GM23338 (cell line): ENCODE measurements around the gene FCGBP. TPM values are rescaled to one million over a fixed set of nuclear protein-coding genes. Genes with fewer than 3 reads are reported as not detected.
"Not testable (repeated sequence)": the region's sequence is repeated elsewhere in the genome, so short reads cannot be mapped to it uniquely, and the experiment has no call there.

Experiments used
- ATAC-seq: fragments of 200-7000 bp; cut with Tn5 transposase; 3 replicates; pipeline ENCODE4 v1.9.1; 2020
- DNase-seq: peaks from one replicate; pipeline ENCODE4 v3.0.0-alpha.2; 2015; ENCODE audit warnings: low spot score
- H2AFZ ChIP-seq: fragments of 200-600 bp; sonication (generic); 2 replicates; pipeline ENCODE4 v1.8.0; 2016; ENCODE audit warnings: antibody characterized with exemption, mild to moderate bottlenecking, moderate library complexity
- H3F3A ChIP-seq: fragments of 200-600 bp; sonication (generic); replicated peaks from 2 replicates; pipeline ENCODE4 v1.8.0; 2017; ENCODE audit warnings: antibody characterized with exemption, mixed run types, low read depth
- H3K27ac ChIP-seq: fragments of 200-600 bp; sonication (generic); 2 replicates; pipeline ENCODE4 v1.6.1; 2016; ENCODE audit warnings: low read depth
- H3K27me3 ChIP-seq: fragments of 200-600 bp; sonication (generic); 2 replicates; pipeline ENCODE4 v1.8.0; 2016; ENCODE audit warnings: mild to moderate bottlenecking, mixed run types, moderate library complexity; ENCODE audit not compliant: insufficient read depth
- H3K36me3 ChIP-seq: fragments of 200-600 bp; sonication (generic); 2 replicates; pipeline ENCODE4 v1.8.0; 2016; ENCODE audit warnings: mild to moderate bottlenecking; ENCODE audit not compliant: insufficient read depth
- H3K4me1 ChIP-seq: fragments of 200-600 bp; sonication (generic); 2 replicates; pipeline ENCODE4 v1.8.0; 2016; ENCODE audit warnings: mild to moderate bottlenecking, moderate library complexity; ENCODE audit not compliant: insufficient read depth
- H3K4me2 ChIP-seq: fragments of 200-600 bp; sonication (generic); 2 replicates; pipeline ENCODE4 v1.7.1; 2017; ENCODE audit warnings: mixed run types
- H3K4me3 ChIP-seq: fragments of 200-600 bp; sonication (generic); 2 replicates; pipeline ENCODE4 v1.6.1; 2016; ENCODE audit warnings: mixed run types
- H3K79me2 ChIP-seq: fragments of 200-600 bp; sonication (generic); replicated peaks from 2 replicates; pipeline ENCODE4 v1.8.0; 2017; ENCODE audit warnings: mild to moderate bottlenecking; ENCODE audit not compliant: insufficient read depth
- H3K9me2 ChIP-seq: fragments of 200-600 bp; sonication (generic); 2 replicates; pipeline ENCODE4 v1.8.0; 2017; ENCODE audit not compliant: insufficient read depth
- H4K20me1 ChIP-seq: fragments of 200-600 bp; sonication (generic); replicated peaks from 2 replicates; pipeline ENCODE4 v1.8.0; 2017; ENCODE audit warnings: mild to moderate bottlenecking; ENCODE audit not compliant: insufficient read depth
- H3K27ac Mint-ChIP-seq: 2 replicates; pipeline ENCODE4 v1.8.0; 2020; ENCODE audit warnings: inconsistent platforms, mild to moderate bottlenecking, moderate library complexity, mixed read lengths
- H3K27me3 Mint-ChIP-seq: 3 replicates; pipeline ENCODE4 v1.8.0; 2022; ENCODE audit warnings: low read depth, mild to moderate bottlenecking, moderate library complexity, mixed read lengths, inconsistent platforms; ENCODE audit not compliant: insufficient read depth, poor library complexity
- H3K36me3 Mint-ChIP-seq: 3 replicates; pipeline ENCODE4 v1.8.0; 2021; ENCODE audit warnings: low read depth, mild to moderate bottlenecking, inconsistent platforms, moderate library complexity, mixed read lengths
- H3K4me1 Mint-ChIP-seq: 3 replicates; pipeline ENCODE4 v1.8.0; 2020; ENCODE audit warnings: mild to moderate bottlenecking, inconsistent platforms, mixed read lengths
- H3K4me3 Mint-ChIP-seq: 3 replicates; pipeline ENCODE4 v1.8.0; 2021; ENCODE audit warnings: moderate library complexity, mild to moderate bottlenecking, inconsistent platforms, mixed read lengths
- H3K9me3 Mint-ChIP-seq: 3 replicates; pipeline ENCODE4 v1.8.0; 2020; ENCODE audit warnings: moderate library complexity, mild to moderate bottlenecking, inconsistent platforms, mixed read lengths
- polyA plus RNA-seq: library from polyadenylated mRNA; unstranded; fragments of >200 nt; fragmentation: Nextera tagmentation; extraction: Ambion mirVana; gene quantifications from 2 replicates; pipeline ENCODE4 v1.2.1, GENCODE V29; 2016
- total RNA-seq: library from RNA; depleted of rRNA; stranded (reverse); fragments of >200 nt; shearing (Covaris generic); gene quantifications from 2 replicates; pipeline ENCODE4 v1.2.3, GENCODE V29; 2014

Gene FCGBP
- total and polyA plus RNA-seq, 2 experiments from 2014 or later, result 0.44 to 3.6 TPM

DNA sequence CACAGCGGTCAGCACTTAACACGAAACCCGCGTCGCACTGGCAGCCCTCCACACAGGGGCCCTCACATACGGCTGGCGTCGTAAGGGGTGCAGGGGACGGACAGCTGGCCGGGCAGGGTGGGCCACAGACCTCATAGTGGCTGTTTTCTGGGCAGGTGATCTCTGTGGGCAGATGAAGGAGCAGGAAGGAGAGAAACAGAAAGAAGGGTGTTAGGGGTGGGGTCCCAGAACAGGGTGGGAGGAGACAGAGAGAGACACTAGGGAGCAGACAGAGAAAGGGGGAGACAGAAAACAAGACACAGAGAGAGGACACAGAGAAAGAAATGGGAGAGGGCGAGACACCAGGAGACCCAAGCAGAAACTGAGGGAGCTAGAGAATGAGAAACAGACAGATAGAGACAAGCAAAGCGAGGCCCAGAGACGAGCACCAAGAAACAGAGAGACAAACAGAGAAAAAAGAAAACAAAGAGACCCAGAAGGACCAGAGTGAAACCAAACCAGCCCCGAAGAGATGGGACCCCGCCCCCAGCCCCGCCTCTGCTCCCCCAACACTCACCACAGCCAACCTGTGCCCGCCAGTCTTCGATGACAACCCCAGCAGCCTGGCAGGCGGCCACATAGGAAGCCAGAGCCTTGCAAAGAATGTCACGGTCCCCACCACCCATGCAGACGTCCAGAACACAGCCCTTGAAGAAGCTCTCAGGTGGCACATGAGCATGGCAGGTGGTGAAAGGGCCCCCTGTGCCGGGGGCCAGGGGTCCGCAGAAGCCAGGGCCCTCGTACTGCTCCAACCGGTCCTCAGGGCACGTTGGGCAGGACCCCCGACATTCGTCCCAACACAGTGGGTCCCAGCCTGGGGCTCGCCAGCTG, 40.8 kb downstream of the FCGBP start:
- Histone ChIP-seq H2AFZ (peak overlapping the region; percentile 88; the same call in 1 of the 2 replicates), H3K4me2 (0 out of 2 replicates have a peak overlapping the region, but pooled peaks have one; percentile 60)
- not testable (repeated sequence) for H3F3A ChIP-seq, H3K27ac Mint-ChIP-seq, H3K79me2 ChIP-seq, H3K36me3 ChIP-seq, H3K27me3 ChIP-seq, H3K9me2 ChIP-seq, H3K4me1 Mint-ChIP-seq, H3K4me3 ChIP-seq, H3K36me3 Mint-ChIP-seq, H3K27ac ChIP-seq, H3K4me1 ChIP-seq, H3K9me3 Mint-ChIP-seq, H4K20me1 ChIP-seq
- Mint-ChIP-seq H3K27me3 (peaks cover 11% of the 10 kb centered on the region), H3K4me3 (peak overlapping the region; percentile 9; the same call in 1 of the 3 replicates)
- DNase-seq, result peak; percentile 37
- ATAC-seq, result peak; percentile 32

DNA sequence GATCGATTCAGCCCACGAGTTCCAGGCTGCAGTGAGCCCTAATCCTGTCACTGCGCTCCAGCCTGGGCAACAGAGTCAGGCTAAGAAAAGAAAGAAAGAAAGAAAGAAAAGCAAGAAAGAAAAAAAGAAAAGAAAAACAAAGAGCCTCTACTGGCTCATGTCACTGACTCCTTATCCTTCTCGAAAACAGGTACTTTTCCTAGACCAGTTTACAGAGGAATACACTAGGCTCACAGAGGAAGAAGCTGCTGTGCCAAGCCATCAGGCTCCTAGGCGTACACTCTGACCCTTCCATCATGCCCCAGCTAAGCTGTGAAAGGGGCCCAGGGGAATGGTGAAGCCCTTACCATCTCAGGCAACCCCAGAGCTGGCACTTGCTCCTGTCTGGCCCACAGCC, 41.9 kb downstream of the FCGBP start:
- H3K27me3 ChIP-seq, DNase-seq, H3K36me3 ChIP-seq, H3K27ac ChIP-seq, H3K9me3 Mint-ChIP-seq, H3K4me3 ChIP-seq, H3K4me1 ChIP-seq, H3K9me2 ChIP-seq, H2AFZ ChIP-seq, H3K36me3 Mint-ChIP-seq, H3K27ac Mint-ChIP-seq, H4K20me1 ChIP-seq, H3K4me3 Mint-ChIP-seq, H3F3A ChIP-seq, H3K4me1 Mint-ChIP-seq, ATAC-seq, H3K79me2 ChIP-seq, H3K4me2 ChIP-seq: not testable (repeated sequence)
- peaks cover 11% of the 10 kb centered on the region for H3K27me3 Mint-ChIP-seq

DNA sequence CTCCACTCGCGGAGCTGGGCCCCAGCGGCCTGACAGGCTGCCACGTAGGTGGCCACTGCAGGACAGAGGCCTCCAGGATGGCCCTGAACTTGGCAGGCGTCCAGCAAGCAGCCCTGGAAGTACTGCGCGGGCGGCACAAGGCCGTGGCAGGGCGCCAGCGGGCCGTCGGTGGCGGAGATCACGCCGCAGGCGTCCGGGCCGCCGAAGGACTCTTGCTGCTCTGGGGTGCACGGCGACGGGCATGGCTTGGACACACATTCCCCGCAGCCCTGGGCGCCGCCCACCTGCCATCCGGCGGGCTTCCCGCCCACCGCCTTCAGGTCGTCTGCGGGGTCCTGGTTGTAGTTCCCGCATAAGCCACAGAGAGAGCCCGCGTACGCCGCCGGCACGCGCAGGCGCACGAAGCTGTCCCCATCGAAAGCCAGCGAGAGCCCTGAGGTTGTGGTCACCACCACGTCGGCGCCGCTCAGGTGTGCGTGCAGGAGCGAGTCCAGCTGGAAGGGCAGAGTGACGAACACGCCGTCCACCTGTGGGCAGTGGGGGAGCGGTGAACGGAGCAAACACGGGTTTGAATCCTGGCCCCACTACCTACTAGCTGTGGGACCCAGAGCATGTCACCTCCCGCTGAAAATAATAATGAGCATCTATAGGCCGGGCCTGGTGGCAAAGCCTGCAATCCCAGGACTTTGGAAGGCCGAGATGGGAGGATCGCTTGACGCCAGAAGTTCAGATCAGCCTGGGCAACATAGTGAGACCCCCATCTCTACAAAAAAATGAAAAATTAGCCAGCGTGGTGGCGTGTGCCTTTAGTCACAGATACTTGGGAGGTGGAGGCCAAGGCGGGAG, 42.6 kb downstream of the FCGBP start:
- H3K36me3 Mint-ChIP-seq, H3K4me3 ChIP-seq, H3K4me2 ChIP-seq, H4K20me1 ChIP-seq, H3K27ac ChIP-seq, H3K4me1 Mint-ChIP-seq, H3K27ac Mint-ChIP-seq, H3K9me3 Mint-ChIP-seq, H3K4me1 ChIP-seq, H3K4me3 Mint-ChIP-seq, H3K27me3 ChIP-seq, H3K9me2 ChIP-seq, H3F3A ChIP-seq, H3K79me2 ChIP-seq, H3K36me3 ChIP-seq: not testable (repeated sequence)
- ATAC-seq (peak; percentile 87), DNase-seq (peak; percentile 83)
- H2AFZ ChIP-seq, result peak overlapping the region; percentile 74; the same call in 1 of the 2 replicates
- peaks cover 11% of the 10 kb centered on the region for H3K27me3 Mint-ChIP-seq
